Activated CD4-positive, alpha-beta T cell treated with anti-CD3 and anti-CD28 coated beads, Interleukin-2, amount 50 U/mL, for 48 hours (primary cell): Measurements from ENCODE around the gene ARHGAP15.
"Not testable (repeated sequence)": the region's sequence is repeated elsewhere in the genome, so short reads cannot be mapped to it uniquely, and the experiment has no call there.

Source experiments
- DNase-seq, 2 experiments: peaks; one replicate each; pipeline ENCODE4 v3.0.0-alpha.2; 2020

ARHGAP15 gene

DNA sequence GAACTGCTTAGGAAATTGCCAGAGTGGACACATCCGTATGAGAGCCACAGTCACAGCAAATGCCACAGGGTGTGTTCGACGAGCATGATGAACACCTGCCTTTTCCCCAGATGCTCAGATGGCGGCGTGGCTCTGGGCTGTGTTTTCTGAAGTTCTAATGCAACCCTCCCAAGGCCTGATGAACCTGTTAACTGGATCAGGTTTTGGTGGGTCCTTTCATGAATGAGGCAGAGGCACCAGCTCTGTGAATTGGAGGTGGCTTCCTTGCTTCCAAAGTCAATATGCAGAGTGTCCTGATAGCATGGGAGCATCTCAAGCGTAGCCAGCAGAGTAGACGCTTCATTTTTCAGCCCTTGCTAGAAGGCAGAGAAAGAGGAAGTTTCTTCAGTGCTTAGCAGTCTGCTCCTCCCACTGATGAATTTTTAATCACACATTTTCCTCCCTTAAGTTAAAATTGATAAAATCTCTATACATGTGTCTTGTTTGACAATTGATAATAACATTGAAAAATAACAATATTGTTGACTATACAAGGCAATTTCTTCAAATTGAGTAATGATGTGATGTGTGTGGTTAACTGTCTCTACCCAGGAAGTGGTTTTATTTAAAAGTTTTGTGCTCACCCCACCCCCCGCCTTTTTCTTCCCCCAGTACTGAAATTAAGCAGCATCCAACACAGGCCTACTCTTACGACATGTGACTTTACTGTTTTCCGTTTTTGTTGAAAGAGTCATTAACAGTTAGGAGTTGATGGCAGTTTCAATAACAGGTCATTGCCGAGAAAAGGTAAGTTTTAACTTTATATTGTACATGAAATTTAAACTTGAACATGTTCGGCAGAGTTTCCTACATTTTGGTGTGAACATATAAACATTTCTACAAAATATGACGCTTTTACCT lies at the start of gene ARHGAP15:
Gene ARHGAP15, plus strand, starts transcription at position 739 of the 900 bp plus-strand sequence.
- peak; percentile 61 to 71 for DNase-seq

DNA sequence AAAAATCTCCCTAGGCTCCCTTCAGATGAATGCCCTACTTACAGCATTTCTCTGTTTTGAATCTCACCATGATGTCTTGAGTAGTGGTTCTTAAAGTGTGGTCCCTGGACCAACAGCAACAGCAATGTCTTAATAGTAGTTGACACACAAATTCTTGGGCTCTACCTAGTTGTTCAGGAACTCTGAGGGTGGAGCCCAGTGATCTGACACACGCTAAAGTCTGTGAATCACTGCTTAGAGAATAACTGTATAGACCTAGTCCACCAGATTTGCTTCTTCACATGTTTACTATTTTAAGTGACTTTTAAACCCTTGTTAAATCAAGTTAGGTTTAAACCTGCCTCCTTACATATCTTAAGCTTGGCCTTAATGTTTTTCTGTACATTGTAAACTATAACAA lies 47.6 kb upstream of the ARHGAP15 start:
- no peak for DNase-seq

DNA sequence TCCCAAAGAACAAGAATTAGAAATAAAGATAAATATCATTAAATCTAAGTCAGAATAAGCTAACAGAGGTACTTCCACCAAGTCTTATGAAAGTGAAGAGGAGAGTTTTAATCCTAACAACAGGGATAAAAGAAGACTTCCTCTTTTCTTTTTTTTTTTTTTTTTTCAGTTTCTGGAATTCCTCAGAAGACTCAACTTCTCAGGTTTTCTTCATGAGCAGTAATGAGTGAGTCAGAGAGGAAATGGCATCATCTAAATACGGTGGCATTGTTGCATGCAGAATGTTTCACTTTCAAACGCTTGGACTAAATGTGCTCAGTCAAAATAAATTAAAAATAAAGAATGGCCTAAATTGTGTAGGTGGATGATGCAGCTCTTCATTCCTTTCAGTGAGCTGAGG lies 45.6 kb upstream of the ARHGAP15 start:
- DNase-seq: no peak

- DNase-seq: no peak
Measured at GRCh38 chr2:143084462-143084861, 44.8 kb upstream of the ARHGAP15 start.

GRCh38 chr2:143085125-143085784 lies 44.0 kb upstream of the ARHGAP15 start:
- DNase-seq: no peak

DNA sequence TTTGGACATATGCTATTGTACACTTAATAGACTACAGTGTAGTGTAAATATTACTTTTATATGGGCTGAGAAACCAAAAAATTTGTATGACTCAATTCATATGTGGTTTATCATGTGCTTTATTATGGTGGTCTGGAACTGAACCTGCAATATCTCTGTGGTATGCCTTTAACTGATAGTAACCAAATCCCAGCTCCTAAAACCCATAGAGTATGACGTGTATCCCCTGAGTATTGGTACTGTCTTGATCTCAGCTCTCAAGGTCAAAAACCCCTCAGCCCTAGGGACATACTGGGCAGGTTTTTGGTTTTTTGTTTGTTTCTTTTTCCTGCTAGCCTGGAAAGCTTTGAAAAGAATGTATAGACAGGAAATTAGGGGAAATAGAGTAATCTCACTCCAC lies 42.2 kb upstream of the ARHGAP15 start:
- no peak for DNase-seq

DNA sequence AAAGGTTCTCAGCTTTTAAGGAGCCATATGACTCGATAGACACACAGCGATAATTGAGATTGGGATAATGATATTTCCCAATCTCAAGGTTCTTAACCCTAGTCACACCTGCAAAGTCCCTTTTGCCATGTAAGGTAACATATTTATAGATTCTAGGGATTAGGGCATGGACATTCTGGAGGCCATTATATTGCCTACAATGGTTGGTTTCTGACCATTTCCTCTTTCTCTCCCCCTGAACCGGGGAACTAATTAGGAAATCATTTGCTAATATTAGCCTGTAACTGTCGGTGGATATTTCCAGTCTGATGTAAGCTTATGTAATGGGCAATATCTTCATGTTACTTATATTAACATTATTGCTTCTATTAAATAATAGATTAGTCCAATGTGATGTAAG lies 40.8 kb upstream of the ARHGAP15 start:
- no peak for DNase-seq

DNA sequence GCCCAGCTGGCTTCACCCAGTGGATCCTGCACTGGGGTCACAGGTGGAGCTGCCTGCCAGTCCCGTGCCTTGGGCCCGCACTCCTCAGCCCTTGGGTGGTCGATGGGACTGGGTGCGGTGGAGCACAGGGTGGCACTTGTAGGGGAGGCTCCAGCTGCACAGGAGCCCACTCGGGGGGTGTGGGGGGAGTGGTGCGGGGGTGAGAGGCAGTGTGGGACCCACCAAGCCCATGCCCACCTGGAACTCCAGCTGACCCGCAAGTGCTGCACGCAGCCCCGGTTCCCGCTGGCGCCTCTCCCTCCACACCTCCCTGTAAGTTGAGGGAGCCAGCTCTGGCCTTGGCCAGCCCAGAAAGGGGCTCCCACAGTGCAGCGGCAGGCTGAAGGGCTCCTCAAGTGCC lies 39.7 kb upstream of the ARHGAP15 start:
- not testable (repeated sequence) for DNase-seq

DNA sequence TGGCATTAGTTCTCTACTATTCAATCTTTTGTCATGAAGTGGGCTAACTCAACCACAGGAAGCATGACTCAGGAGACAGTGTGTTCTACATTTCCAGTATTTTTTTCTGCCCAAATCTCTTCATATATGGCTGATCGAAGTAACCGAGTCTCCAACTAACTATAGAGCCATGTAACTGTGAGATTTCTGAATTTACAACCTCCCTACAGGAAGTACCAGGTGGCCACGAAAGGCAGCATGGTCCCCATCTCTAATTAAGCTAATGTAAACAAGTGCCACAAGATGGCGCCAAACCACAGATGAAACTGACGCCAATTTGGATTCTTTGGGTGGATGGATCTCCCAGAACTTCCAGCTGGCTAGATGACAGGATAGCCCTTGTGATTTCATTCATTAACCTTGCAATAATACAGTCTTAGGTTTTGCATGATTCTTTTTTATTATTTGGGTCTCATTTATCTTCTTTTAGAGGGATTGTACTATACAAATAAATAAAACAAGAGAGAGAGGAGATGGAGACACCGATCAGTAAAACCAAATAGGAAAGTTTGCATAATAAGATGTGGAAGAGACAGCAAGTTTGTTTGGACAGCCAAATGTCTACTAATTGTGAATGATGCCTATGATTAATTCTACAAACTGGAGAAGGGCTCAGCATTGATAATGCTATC lies 18.3 kb upstream of the ARHGAP15 start:
- peak; percentile 61 to 73 for DNase-seq

DNA sequence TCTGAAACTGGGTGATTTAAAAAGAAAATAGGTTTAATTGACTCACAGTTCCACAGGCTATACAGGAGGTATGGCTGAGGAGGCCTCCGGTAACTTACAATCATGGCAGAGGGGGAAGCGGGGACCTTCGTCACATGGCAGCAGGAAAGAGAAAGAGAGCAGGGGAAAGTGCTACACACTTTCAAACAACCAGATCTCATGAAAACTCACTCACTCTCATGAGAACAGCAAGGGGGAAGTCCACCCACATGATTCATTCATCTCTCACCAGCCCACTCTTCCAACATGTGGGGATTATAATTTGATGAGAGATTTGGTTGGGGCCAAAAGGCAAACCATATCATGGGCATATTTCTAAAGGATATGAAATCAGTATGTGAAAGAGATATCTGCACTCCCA lies 12.0 kb upstream of the ARHGAP15 start:
- DNase-seq: no peak

DNA sequence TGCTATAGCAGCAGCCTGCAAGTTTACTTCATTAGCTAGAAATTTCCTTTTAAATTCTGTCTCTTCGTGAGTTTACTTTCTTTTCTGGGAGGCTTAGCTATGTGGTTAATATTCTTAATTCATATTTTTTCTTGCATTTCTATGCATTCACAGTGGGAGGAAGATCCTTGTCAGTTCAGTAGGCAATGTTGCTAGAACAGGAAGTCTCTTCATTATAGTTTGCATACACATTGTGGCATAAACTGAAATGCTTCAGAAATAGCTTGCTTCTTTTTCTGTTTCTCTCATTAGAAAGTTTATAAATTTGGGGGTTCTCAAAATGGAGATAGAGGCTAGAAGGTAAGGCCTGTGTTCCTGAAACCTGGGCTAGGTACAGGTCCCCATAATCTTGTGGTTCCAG lies 8.1 kb upstream of the ARHGAP15 start:
- no peak for DNase-seq

DNA sequence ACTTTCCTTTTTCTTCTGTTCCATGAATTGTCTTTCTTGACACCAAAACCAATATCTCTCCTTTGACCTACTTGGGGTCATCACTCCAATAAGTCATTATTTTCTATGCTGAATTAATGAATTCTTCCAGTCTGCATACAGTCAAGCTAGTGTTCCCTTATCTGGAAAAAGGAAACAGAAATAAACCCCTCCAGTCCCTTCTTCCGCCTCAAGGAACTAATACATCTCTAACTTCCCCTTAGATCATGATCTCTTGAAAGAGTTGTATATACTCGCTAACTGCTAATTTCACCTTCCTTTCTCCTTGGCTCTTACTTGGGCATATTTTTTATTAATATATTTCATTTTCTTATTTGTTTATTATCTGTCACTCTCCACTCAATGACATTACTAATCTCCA lies 7.3 kb upstream of the ARHGAP15 start:
- no peak for DNase-seq

DNA sequence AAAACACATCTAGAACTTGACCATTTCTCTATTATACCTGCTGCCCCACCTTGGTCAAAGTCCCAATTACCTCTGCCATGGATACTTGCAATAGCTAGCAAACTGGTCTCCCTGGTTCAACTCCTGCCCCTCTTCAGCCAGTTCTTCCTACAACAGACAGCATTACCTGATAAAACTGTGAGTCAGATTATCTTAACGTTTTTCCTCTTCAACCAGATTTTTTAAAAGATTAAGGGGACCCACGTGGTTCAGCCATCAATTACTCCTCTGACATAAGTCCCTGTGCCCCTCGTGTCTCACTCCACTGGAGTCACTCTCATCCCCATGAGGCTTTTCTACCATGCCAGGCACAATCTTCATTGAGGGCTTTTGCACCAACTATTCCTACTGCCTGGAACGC lies 5.3 kb upstream of the ARHGAP15 start:
- no peak for DNase-seq

DNA sequence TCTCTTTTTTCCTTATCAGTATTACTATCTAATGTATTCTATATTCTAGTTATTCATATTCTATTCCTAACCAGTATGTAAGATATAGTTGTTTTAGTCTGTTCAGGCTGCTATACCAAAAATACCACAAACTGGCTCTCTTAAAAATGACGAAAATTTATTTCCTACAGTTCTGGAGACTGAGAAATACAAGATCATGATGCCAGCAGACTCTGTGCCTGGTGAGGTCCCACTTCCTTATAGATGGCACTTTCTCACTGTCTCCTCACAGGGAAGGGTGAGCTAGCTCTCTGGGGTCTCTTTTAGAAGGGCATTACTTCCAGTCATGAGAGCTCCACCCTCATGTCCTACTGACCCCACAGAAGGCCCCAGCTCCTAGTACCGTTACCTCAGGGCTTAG lies 4.8 kb upstream of the ARHGAP15 start:
- no peak for DNase-seq

- DNase-seq: no peak
Measured at GRCh38 chr2:143125717-143126116, 3.5 kb upstream of the ARHGAP15 start.

GRCh38 chr2:143132355-143132754 lies 3.1 kb downstream of the ARHGAP15 start:
- peak in 1 of 2 experiments; percentile 41 for DNase-seq

DNA sequence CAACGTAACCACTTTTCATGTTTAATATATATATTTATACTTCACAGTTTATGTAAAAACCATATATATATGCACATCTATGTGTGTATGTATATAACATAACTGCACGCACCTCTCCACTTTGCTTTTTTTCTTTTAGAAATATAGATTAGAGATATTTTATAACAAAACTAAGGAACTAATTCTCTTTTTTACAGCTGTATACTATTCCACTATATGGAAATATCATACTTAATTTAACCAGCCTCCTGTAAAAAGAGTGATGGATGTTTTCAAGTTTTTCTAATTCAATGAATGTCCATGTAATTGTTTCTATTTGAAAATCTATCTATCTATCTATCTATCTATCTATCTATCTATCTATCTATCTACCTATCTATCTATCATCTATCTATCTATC lies 4.6 kb downstream of the ARHGAP15 start:
- no peak for DNase-seq

- no peak for DNase-seq
Measured at GRCh38 chr2:143138292-143138691, 9.1 kb downstream of the ARHGAP15 start.

DNA sequence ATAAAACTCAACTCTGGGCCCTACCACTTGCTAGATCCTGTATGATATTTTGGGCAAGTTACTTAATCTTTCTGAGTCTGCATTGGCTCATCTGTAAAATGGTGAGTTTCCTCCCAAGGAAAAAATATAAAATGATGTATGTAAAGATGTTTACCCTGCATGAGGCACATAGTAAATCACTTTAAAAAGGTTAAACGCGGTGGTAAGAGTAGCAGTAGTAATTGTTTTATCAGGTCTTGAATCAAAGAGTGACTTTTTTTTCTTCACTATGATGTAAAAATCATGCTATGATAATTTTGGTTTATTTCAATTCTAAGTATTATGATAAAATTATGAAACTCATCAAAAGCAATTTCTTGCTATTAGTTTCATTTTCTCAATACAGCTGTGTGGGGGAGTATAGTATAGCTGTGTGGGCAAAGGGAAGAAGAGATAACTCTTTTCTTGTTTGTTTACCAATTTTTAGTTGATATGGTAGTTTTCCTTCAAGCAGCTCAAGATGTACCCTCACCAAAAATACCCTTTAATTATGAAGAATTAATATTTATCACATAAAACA lies 10.7 kb downstream of the ARHGAP15 start:
- DNase-seq: no peak

- no peak for DNase-seq
Measured at GRCh38 chr2:143140864-143141661, 11.8 kb downstream of the ARHGAP15 start.

DNA sequence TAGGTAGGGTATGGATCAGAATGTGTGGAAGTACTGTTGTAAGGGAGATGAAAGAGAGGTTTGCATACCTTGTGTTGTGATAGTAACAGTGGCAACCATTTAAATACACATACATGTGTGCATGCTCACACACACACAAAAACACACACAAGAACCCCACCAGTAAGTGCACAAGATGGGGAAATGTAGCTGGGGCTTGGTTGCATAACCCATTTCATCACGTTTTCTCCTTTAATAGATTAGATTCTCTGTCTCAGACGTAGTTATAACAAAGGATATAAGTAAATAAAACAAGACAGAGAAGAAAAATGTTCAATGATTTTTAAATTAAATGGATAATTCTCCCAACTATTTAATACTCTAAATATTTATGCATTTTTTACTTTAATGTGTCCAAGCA lies 13.4 kb downstream of the ARHGAP15 start:
- DNase-seq: no peak

DNA sequence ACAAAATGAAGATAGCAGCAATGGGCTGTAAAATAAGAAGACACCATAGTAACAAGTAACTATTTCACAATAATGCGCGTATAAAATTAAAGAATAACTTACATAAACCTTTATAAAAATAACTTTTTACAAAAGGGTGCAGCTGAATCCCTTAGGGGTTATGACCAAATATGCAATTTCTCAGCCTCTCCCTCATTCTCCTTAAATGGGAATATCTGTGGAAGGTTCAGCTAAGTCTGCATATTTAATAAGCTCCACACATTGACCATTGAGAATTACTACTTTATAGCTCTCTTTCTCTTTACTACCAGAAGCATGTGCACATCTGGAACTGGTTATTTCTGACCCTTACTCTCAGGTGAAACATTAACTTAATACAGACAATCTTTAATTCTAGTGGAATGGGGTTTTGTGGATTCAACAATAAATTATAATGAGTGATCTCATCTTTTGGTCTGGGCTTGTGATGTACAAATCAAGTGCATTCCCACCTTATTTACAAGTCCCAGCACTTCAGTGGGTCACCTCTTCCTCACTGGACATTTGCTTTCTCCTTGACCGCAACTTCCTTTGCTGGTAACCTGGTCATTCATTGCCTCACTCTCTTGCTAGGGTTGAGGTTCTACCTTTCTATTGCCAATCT lies 15.7 kb downstream of the ARHGAP15 start:
- no peak for DNase-seq
